Keratinocyte (primary cell): Measurements from ENCODE around the gene BBOX1. TPM values are rescaled to one million over a fixed set of nuclear protein-coding genes. Genes with fewer than 3 reads are reported as not detected.

Experiments
- DNase-seq: peaks from one replicate; pipeline ENCODE4 v3.0.0-alpha.2; 2011; ENCODE audit warnings: low read depth, missing footprints, low spot score
- FAIRE-seq: peaks from 2 replicates; lab custom pipeline; 2011; peaks lifted over from hg19 to GRCh38; lab: Jason Lieb, UNC
- H2AFZ ChIP-seq: 2 replicates; pipeline ENCODE4 v1.6.0; 2012; ENCODE audit warnings: low read length, control low read depth, inconsistent platforms; ENCODE audit not compliant: control insufficient read depth
- H3K27ac ChIP-seq: 2 replicates; pipeline ENCODE4 v1.5.1; 2011; ENCODE audit warnings: low read length; ENCODE audit not compliant: control insufficient read depth, insufficient read depth
- H3K27me3 ChIP-seq: 3 replicates; pipeline ENCODE4 v1.6.0; 2011; ENCODE audit warnings: low read length; ENCODE audit not compliant: control insufficient read depth, insufficient read depth; ENCODE audit errors: extremely low read depth
- H3K36me3 ChIP-seq, 2 experiments: 2 replicates in 1 of 2; 3 replicates in 1 of 2; pipeline ENCODE4 v1.5.1; 2011; ENCODE audit warnings: low read length in 2 of 2, mild to moderate bottlenecking in 1 of 2; ENCODE audit not compliant: control insufficient read depth in 2 of 2, insufficient read depth in 2 of 2; ENCODE audit errors: extremely low read depth in 1 of 2
- H3K4me1 ChIP-seq: 3 replicates; pipeline ENCODE4 v1.5.1; 2011; ENCODE audit warnings: low read length; ENCODE audit not compliant: control insufficient read depth, insufficient read depth; ENCODE audit errors: extremely low read depth
- H3K4me2 ChIP-seq: 3 replicates; pipeline ENCODE4 v1.6.0; 2011; ENCODE audit warnings: low read depth, low read length; ENCODE audit not compliant: control insufficient read depth, insufficient read depth; ENCODE audit errors: extremely low read depth
- H3K4me3 ChIP-seq, 3 experiments: fragments of 200-600 bp in 1 of 3; sonication (generic) in 1 of 3; 2 replicates in 2 of 3; 3 replicates in 1 of 3; pipeline ENCODE4 v1.5.1; 2011 to 2016; ENCODE audit warnings: low read length in 3 of 3, mild to moderate bottlenecking in 3 of 3, control low read depth in 2 of 3, inconsistent platforms in 1 of 3, low read depth in 1 of 3, mixed read lengths in 1 of 3, mixed run types in 1 of 3, moderate library complexity in 1 of 3; ENCODE audit not compliant: control insufficient read depth in 2 of 3, insufficient read depth in 2 of 3; ENCODE audit errors: extremely low read depth in 1 of 3
- H3K79me2 ChIP-seq: 2 replicates; pipeline ENCODE4 v1.6.0; 2012; ENCODE audit warnings: low read length; ENCODE audit not compliant: control insufficient read depth, insufficient read depth
- H3K9ac ChIP-seq: 3 replicates; pipeline ENCODE4 v1.6.0; 2011; ENCODE audit warnings: low read length; ENCODE audit not compliant: control insufficient read depth, insufficient read depth; ENCODE audit errors: extremely low read depth
- H3K9me1 ChIP-seq: 3 replicates; pipeline ENCODE4 v1.6.0; 2011; ENCODE audit warnings: low read length; ENCODE audit not compliant: control insufficient read depth, insufficient read depth; ENCODE audit errors: extremely low read depth
- H3K9me3 ChIP-seq: 2 replicates; pipeline ENCODE4 v1.5.1; 2012; ENCODE audit warnings: low read depth, low read length; ENCODE audit not compliant: control insufficient read depth
- H4K20me1 ChIP-seq: 3 replicates; pipeline ENCODE4 v1.6.0; 2011; ENCODE audit warnings: low read length; ENCODE audit not compliant: control insufficient read depth, insufficient read depth; ENCODE audit errors: extremely low read depth
- EZH2 ChIP-seq: IDR thresholded peaks from one replicate; pipeline ENCODE4 v1.6.1; 2012; ENCODE audit warnings: inconsistent platforms, mild to moderate bottlenecking, low read length, moderate library complexity
- dilution Hi-C: fragments of 300-500 bp; cut with MboI; formaldehyde crosslinking; loops from one replicate; pipeline ENCODE4 v1.7.0; 2020; ENCODE audit warnings: low sequenced_read_pairs; ENCODE audit not compliant: extremely low pct_ligation_motif_present
- polyA plus RNA-seq, 5 experiments: library from polyadenylated mRNA; depleted of rRNA in 3 of 5; stranded (reverse) in 3 of 5; stranded (forward) in 1 of 5; unstranded in 1 of 5; fragments of >200 nt; gene quantifications; 1 replicate in 1 of 5; 2 replicates in 3 of 5; 3 replicates in 1 of 5; pipeline versions ENCODE4 v1.2.1 to v1.2.3, GENCODE V29; 2011 to 2012; ENCODE audit warnings: missing spikeins in 2 of 5, low read depth in 1 of 5, low replicate concordance in 1 of 5
- TF ChIP-seq, protein P1 (sequence below), 3 experiments: IDR thresholded peaks in 1 of 3; conservative IDR thresholded peaks in 1 of 3; optimal IDR thresholded peaks in 1 of 3; 2 replicates in 2 of 3; 3 replicates in 1 of 3; pipeline versions ENCODE3 to v1.5.1; 2011; ENCODE audit warnings: low read length in 3 of 3, mild to moderate bottlenecking in 3 of 3, moderate library complexity in 2 of 3, control low read depth in 1 of 3, inconsistent platforms in 1 of 3; ENCODE audit not compliant: insufficient read depth in 2 of 3; ENCODE audit errors: extremely low read depth in 1 of 3

The BBOX1 gene
- polyA plus RNA-seq, 1 donor (not counting 4 experiments of a cell fraction or from before 2014, with no cell fraction given), result 2.4 TPM

- Histone ChIP-seq H3K9ac (no peak overlapping the region), H3K9me1 (no peaks in the 10 kb centered on the region), H3K27ac (no peak overlapping the region), H3K27me3 (no peaks in the 10 kb centered on the region), H3K36me3 (no peaks in the 10 kb centered on the region), H2AFZ (no peak overlapping the region), H3K4me3 (no peak overlapping the region), H4K20me1 (no peaks in the 10 kb centered on the region), H3K79me2 (no peaks in the 10 kb centered on the region), H3K9me3 (no peaks in the 10 kb centered on the region), H3K4me2 (no peak overlapping the region), H3K4me1 (peaks cover 3% of the 10 kb centered on the region)
- DNase-seq (no peak), FAIRE-seq (no peak)
- dilution Hi-C loops, result no loop called here
- TF ChIP-seq EZH2, result no peak
- TF ChIP-seq, protein P1, sequence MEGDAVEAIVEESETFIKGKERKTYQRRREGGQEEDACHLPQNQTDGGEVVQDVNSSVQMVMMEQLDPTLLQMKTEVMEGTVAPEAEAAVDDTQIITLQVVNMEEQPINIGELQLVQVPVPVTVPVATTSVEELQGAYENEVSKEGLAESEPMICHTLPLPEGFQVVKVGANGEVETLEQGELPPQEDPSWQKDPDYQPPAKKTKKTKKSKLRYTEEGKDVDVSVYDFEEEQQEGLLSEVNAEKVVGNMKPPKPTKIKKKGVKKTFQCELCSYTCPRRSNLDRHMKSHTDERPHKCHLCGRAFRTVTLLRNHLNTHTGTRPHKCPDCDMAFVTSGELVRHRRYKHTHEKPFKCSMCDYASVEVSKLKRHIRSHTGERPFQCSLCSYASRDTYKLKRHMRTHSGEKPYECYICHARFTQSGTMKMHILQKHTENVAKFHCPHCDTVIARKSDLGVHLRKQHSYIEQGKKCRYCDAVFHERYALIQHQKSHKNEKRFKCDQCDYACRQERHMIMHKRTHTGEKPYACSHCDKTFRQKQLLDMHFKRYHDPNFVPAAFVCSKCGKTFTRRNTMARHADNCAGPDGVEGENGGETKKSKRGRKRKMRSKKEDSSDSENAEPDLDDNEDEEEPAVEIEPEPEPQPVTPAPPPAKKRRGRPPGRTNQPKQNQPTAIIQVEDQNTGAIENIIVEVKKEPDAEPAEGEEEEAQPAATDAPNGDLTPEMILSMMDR (optimal IDR thresholded peaks at IDR 0.05 in 1 of 3, IDR thresholded peaks at IDR 0.05 in 1 of 3, conservative IDR thresholded peaks at IDR 0.05 in 1 of 3; ENCODE audit: extremely low read depth in 1 of 3, insufficient read depth in 2 of 3, low read length in 3 of 3), result no peak
These were observed 76.1 kb downstream of the BBOX1 start for GRCh38 chr11:27116684-27117083.

- H3K9ac ChIP-seq, result no peak overlapping the region
- no peak overlapping the region for H2AFZ ChIP-seq
- no peak overlapping the region for H3K4me3 ChIP-seq
- no peaks in the 10 kb centered on the region for H3K9me1 ChIP-seq
- H3K27me3 ChIP-seq, result no peaks in the 10 kb centered on the region
- no peak overlapping the region for H3K27ac ChIP-seq
- FAIRE-seq (no peak), DNase-seq (no peak)
- H3K4me2 ChIP-seq, result no peak overlapping the region
- no peaks in the 10 kb centered on the region for H3K9me3 ChIP-seq
- TF ChIP-seq EZH2, result no peak
- TF ChIP-seq, protein P1 (optimal IDR thresholded peaks at IDR 0.05 in 1 of 3, IDR thresholded peaks at IDR 0.05 in 1 of 3, conservative IDR thresholded peaks at IDR 0.05 in 1 of 3; ENCODE audit: extremely low read depth in 1 of 3, insufficient read depth in 2 of 3, low read length in 3 of 3), result no peak
- H3K36me3 ChIP-seq, result no peaks in the 10 kb centered on the region
- dilution Hi-C loops, result no loop called here
- H3K79me2 ChIP-seq, result no peaks in the 10 kb centered on the region
- no peaks in the 10 kb centered on the region for H4K20me1 ChIP-seq
- peaks cover 3% of the 10 kb centered on the region for H3K4me1 ChIP-seq
These were observed 77.8 kb downstream of the BBOX1 start for GRCh38 chr11:27118371-27118770.
